KG1 (cell line): ENCODE measurements around the gene NLGN1.
"Not testable (repeated sequence)": the region's sequence is repeated elsewhere in the genome, so short reads cannot be mapped to it uniquely, and the experiment has no call there.

Experiments used
- DNase-seq: peaks from one replicate; lab custom pipeline; 2025; lab: John Stamatoyannopoulos, UW

NLGN1 gene

GRCh38 chr3:173553635-173554280, 156.2 kb downstream of the NLGN1 start:
- no peak for DNase-seq

GRCh38 chr3:173556546-173556945, 159.0 kb downstream of the NLGN1 start:
- no peak for DNase-seq

GRCh38 chr3:173567997-173568396, 170.5 kb downstream of the NLGN1 start:
- DNase-seq = no peak

- DNase-seq = no peak
Observed at GRCh38 chr3:173568623-173569022, 171.1 kb downstream of the NLGN1 start.

GRCh38 chr3:173583496-173583895, 186.0 kb downstream of the NLGN1 start:
- DNase-seq = no peak

- no peak for DNase-seq
Observed at GRCh38 chr3:173584093-173584837, 186.7 kb downstream of the NLGN1 start.

GRCh38 chr3:173584838-173585831, 187.6 kb downstream of the NLGN1 start:
- DNase-seq = no peak

GRCh38 chr3:173586166-173586565, 188.6 kb downstream of the NLGN1 start:
- no peak for DNase-seq

- DNase-seq = no peak
Observed at GRCh38 chr3:173587055-173587454, 189.5 kb downstream of the NLGN1 start.

GRCh38 chr3:173588556-173588955, 191.0 kb downstream of the NLGN1 start:
- no peak for DNase-seq

GRCh38 chr3:173589116-173589515, 191.6 kb downstream of the NLGN1 start:
- no peak for DNase-seq

- no peak for DNase-seq
Observed at GRCh38 chr3:173591401-173591800, 193.9 kb downstream of the NLGN1 start.

- not testable (repeated sequence) for DNase-seq
Observed at GRCh38 chr3:173594881-173595280, 197.3 kb downstream of the NLGN1 start.

GRCh38 chr3:173599673-173600072, 202.1 kb downstream of the NLGN1 start:
- no peak for DNase-seq

GRCh38 chr3:173614522-173614921, 217.0 kb downstream of the NLGN1 start:
- no peak for DNase-seq

GRCh38 chr3:173615661-173616060, 218.1 kb downstream of the NLGN1 start:
- no peak for DNase-seq

- DNase-seq = no peak
Observed at GRCh38 chr3:173617490-173617889, 219.9 kb downstream of the NLGN1 start.

- no peak for DNase-seq
Observed at GRCh38 chr3:173618148-173618547, 220.6 kb downstream of the NLGN1 start.

GRCh38 chr3:173618703-173619102, 221.2 kb downstream of the NLGN1 start:
- DNase-seq = no peak

- DNase-seq = no peak
Observed at GRCh38 chr3:173622166-173622565, 224.6 kb downstream of the NLGN1 start.

GRCh38 chr3:173624086-173624485, 226.5 kb downstream of the NLGN1 start:
- DNase-seq = no peak

GRCh38 chr3:173630849-173631248, 233.3 kb downstream of the NLGN1 start:
- DNase-seq = no peak
